Cardiac muscle cell (in vitro differentiated cells and primary cell): ENCODE data around the gene LTV1. TPM values are rescaled to one million over a fixed set of nuclear protein-coding genes. Genes with fewer than 3 reads are reported as not detected.
A peak's percentile ranks its signal among the peaks of the same experiment; 100 is the strongest.
"Not testable (repeated sequence)": the region's sequence is repeated elsewhere in the genome, so short reads cannot be mapped to it uniquely, and the experiment has no call there.

Experiments
- DNase-seq, 2 donors: peaks; one replicate each; pipeline versions ENCODE4 v3.0.0 to v3.0.0-alpha.2; 2010 to 2017; ENCODE audit warnings: low read depth in 1 of 2, low spot score in 1 of 2
- H3K27ac ChIP-seq: fragments of 200-600 bp; sonication (generic); 2 replicates; pipeline ENCODE4 v1.5.1; 2016
- H3K27me3 ChIP-seq: fragments of 200-600 bp; sonication (generic); 2 replicates; pipeline ENCODE4 v1.6.0; 2016; ENCODE audit warnings: control low read depth
- H3K36me3 ChIP-seq: fragments of 200-600 bp; sonication (generic); 2 replicates; pipeline ENCODE4 v1.5.1; 2016; ENCODE audit warnings: control low read depth
- H3K4me1 ChIP-seq: fragments of 200-600 bp; sonication (generic); 2 replicates; pipeline ENCODE4 v1.8.1; 2017; ENCODE audit warnings: low read depth, mild to moderate bottlenecking, mixed run types
- H3K4me3 ChIP-seq: fragments of 200-600 bp; sonication (generic); 2 replicates; pipeline ENCODE4 v1.5.1; 2016; ENCODE audit warnings: mild to moderate bottlenecking
- H3K9me3 ChIP-seq: fragments of 200-600 bp; sonication (generic); 2 replicates; pipeline ENCODE4 v1.5.1; 2017; ENCODE audit warnings: low read depth, mild to moderate bottlenecking, control low read depth
- polyA plus RNA-seq: library from polyadenylated mRNA; unstranded; fragments of >200 nt; fragmentation: Nextera tagmentation; extraction: Ambion mirVana; gene quantifications from 2 replicates; pipeline ENCODE4 v1.2.1, GENCODE V29; 2016
- total RNA-seq: library from RNA; depleted of rRNA; stranded (reverse); fragments of >200 nt; gene quantifications from 2 replicates; pipeline ENCODE4 v1.2.3, GENCODE V29; 2016
- TF ChIP-seq, protein P1 (sequence below): IDR thresholded peaks from 2 replicates; pipeline ENCODE4 v1.5.1; 2012; ENCODE audit warnings: low read depth, mild to moderate bottlenecking, low read length

LTV1 gene
- total and polyA plus RNA-seq, 2 experiments from 2014 or later, result 11.0 to 19.6 TPM

- Histone ChIP-seq H3K27me3 (no peaks in the 10 kb centered on the region), H3K9me3 (no peaks in the 10 kb centered on the region), H3K36me3 (no peaks in the 10 kb centered on the region), H3K4me1 (no peaks in the 10 kb centered on the region), H3K27ac (no peak overlapping the region), H3K4me3 (no peak overlapping the region)
- TF ChIP-seq, protein P1, sequence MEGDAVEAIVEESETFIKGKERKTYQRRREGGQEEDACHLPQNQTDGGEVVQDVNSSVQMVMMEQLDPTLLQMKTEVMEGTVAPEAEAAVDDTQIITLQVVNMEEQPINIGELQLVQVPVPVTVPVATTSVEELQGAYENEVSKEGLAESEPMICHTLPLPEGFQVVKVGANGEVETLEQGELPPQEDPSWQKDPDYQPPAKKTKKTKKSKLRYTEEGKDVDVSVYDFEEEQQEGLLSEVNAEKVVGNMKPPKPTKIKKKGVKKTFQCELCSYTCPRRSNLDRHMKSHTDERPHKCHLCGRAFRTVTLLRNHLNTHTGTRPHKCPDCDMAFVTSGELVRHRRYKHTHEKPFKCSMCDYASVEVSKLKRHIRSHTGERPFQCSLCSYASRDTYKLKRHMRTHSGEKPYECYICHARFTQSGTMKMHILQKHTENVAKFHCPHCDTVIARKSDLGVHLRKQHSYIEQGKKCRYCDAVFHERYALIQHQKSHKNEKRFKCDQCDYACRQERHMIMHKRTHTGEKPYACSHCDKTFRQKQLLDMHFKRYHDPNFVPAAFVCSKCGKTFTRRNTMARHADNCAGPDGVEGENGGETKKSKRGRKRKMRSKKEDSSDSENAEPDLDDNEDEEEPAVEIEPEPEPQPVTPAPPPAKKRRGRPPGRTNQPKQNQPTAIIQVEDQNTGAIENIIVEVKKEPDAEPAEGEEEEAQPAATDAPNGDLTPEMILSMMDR, result no peak
- DNase-seq, result peak in 1 of 2 donors; percentile 8
These were observed 29.1 kb downstream of the LTV1 start for GRCh38 chr6:143872201-143872600.

- H3K4me3 ChIP-seq, H3K27me3 ChIP-seq: not testable (repeated sequence)
These were observed 30.5 kb downstream of the LTV1 start for GRCh38 chr6:143873600-143873999.

DNA sequence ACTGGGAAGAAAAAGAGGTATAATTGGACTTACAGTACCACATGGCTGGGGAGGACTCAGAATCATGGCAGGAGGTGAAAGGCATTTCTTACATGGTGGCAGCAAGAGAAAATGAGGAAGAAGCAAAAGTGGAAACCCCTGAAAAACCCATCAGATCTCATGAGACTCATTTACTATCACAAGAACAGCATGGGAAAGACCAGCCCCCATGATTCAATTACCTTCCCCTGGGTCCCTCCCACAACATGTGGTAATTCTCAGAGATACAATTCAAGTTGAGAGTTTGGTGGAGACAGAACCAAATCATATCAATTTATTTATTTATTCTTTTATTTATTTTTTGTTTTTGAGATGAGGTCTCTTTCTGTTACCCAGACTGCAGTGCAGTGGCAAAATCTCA is 31.4 kb downstream of the LTV1 start:
- H3K27ac ChIP-seq, H3K27me3 ChIP-seq, H3K9me3 ChIP-seq, H3K36me3 ChIP-seq, H3K4me3 ChIP-seq, DNase-seq, H3K4me1 ChIP-seq: not testable (repeated sequence)

More at GRCh38 chr6:143873600-143873999, 30.5 kb downstream of the LTV1 start:
- H3K36me3 ChIP-seq, H3K27ac ChIP-seq, DNase-seq, H3K9me3 ChIP-seq, H3K4me1 ChIP-seq: not testable (repeated sequence)

GRCh38 chr6:143877584-143878271 is 34.6 kb downstream of the LTV1 start:
- H3K4me1 ChIP-seq, result no peaks in the 10 kb centered on the region
- no peak overlapping the region for H3K27ac ChIP-seq
- TF ChIP-seq, protein P1, result no peak
- H3K9me3 ChIP-seq, result no peaks in the 10 kb centered on the region
- no peak overlapping the region for H3K4me3 ChIP-seq
- DNase-seq, result no peak
- H3K36me3 ChIP-seq, result no peaks in the 10 kb centered on the region
- no peaks in the 10 kb centered on the region for H3K27me3 ChIP-seq

DNA sequence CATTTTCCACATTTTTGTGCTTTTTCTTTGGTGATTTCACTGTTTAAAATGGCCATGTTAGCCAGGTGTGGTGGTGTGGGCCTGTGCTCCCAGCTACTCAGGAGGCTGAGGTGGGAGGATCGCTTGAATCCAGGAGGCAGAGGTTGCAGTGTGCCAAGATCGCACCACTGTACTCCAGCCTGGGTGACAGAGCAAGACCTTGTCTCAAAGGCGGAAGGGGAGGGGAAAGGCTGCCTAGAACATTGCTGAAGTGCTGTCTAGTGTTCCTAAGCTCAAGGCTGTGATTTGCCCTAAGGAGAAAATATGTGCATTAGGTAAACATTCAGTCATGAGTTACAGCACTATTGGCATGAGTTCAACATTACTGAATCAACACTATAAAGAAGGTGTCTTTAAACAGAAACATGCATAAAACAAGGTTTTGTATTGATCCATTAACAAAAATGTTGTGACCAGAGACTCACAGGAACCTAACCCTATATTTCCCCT is 35.2 kb downstream of the LTV1 start:
- Histone ChIP-seq H3K36me3 (no peaks in the 10 kb centered on the region), H3K27me3 (no peaks in the 10 kb centered on the region), H3K9me3 (no peaks in the 10 kb centered on the region), H3K27ac (no peak overlapping the region), H3K4me1 (no peaks in the 10 kb centered on the region), H3K4me3 (no peak overlapping the region)
- TF ChIP-seq, protein P1, result no peak
- DNase-seq, result no peak

DNA sequence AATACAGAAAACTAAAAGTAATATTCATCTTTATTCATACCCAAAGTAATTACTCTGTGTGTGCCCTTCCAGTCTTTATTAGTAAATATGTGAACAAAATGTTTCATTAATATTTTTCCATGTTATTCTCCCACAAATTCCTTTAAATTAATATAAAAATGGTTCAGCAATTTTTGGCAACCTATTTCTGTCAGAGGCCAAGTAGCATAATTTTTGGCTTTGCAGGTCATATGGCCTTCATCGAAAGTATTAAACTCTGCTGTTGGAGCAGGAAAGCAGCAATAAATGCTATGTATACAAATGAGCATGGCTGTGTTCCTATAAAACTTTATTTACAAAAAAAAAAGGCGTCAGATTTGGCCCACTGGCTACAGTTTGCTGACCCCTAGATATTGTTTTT is 37.3 kb downstream of the LTV1 start:
- no peak overlapping the region for H3K4me3 ChIP-seq
- no peak overlapping the region for H3K27ac ChIP-seq
- TF ChIP-seq, protein P1, result no peak
- no peaks in the 10 kb centered on the region for H3K27me3 ChIP-seq
- no peak for DNase-seq
- no peaks in the 10 kb centered on the region for H3K9me3 ChIP-seq
- no peaks in the 10 kb centered on the region for H3K36me3 ChIP-seq
- no peaks in the 10 kb centered on the region for H3K4me1 ChIP-seq
